GM23248 (cell line): ENCODE data around the gene POLR3A.

Experiments
- EZH2 ChIP-seq: fragments of 200-600 bp; sonication (generic); IDR thresholded peaks from 2 replicates; pipeline ENCODE4 v1.6.1; 2018; ENCODE audit warnings: antibody characterized with exemption, mild to moderate bottlenecking; ENCODE audit not compliant: insufficient read depth, poor library complexity, severe bottlenecking
- EZH2phosphoT487 ChIP-seq: fragments of 200-600 bp; sonication (generic); IDR thresholded peaks from 2 replicates; pipeline ENCODE4 v1.6.1; 2018; ENCODE audit warnings: antibody characterized with exemption, moderate library complexity, mild to moderate bottlenecking, low read depth; ENCODE audit not compliant: insufficient read depth

DNA sequence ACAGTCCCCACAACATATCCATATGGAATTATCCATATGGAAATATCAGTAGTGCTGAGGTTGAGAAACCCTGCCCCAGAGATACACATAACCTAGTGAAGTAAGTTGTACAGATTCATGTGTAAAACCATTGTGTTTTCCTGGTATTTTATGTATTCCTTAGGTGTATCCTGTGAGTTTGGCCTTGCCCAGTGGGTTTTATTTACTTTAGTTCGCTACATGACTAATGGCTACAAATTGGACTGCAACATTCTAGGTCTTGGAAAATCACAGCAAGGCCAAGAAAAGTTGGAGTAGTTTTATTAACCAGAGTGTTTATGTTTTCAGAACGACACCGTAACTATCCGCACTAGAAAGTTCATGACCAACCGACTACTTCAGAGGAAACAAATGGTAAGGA lies 5.7 kb upstream of the POLR3A start:
- TF ChIP-seq EZH2 (no peak), EZH2phosphoT487 (no peak)
